Suppressor macrophage (primary cell): ENCODE results near the gene PIWIL4.

Experiments
- DNase-seq, 4 experiments: peaks; one replicate each; pipeline ENCODE4 v3.0.0-alpha.2; 2020 to 2022
- total RNA-seq, 17 experiments: gene quantifications; one replicate each; lab custom pipeline; 2026; ENCODE audit warnings: mixed read lengths in 6 of 17, inconsistent platforms in 3 of 17; lab: John Stamatoyannopoulos, UW

Gene PIWIL4
- total RNA-seq = 2.7 to 13.3 (median 5.1) reads per million in 17 experiments

DNA sequence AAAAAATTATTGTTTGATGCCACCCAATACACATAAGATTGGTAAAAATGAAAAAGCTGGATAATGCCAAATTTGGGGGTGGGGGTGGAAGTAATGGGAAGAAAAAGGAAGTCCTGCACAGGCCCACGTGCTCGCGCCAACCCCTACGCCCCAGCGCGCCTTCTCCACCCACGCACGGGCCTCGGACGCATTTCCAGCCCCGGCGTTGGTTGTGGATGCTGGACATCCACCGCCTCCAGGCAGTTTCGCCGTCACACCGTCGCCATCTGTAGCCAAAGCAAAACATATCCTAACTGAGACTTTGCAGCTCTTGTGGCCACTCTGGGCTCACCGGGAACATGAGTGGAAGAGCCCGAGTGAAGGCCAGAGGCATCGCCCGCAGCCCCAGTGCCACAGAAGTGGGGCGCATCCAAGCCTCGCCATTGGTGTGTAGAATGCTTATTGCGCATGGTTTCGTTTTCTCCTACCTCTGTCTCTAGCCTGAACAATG, at the start of gene PIWIL4:
Gene PIWIL4 (plus strand): TSS at position 188 of the 490 bp plus-strand sequence. CDS start 151 bp downstream, at position 339.
- no peak for DNase-seq

DNA sequence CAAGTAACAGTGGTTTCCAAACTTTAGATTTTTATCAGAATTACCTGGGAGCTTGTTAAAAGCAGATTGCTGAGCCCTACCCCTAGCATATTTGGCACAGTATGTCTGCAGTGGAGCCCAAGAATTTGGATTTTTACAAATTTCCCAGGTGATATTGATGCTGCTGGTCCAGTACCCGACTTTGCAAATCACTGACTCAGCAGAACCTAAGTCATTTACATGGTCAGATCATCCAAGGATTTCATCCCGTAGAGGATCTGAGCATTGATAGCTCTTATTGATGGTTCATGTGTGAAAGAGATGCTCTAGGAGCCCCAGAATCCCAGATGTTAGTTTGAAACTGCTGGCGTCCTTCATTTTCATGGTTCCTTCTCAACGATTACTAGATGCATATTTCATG, 48.9 kb upstream of the PIWIL4 start:
- DNase-seq = no peak

DNA sequence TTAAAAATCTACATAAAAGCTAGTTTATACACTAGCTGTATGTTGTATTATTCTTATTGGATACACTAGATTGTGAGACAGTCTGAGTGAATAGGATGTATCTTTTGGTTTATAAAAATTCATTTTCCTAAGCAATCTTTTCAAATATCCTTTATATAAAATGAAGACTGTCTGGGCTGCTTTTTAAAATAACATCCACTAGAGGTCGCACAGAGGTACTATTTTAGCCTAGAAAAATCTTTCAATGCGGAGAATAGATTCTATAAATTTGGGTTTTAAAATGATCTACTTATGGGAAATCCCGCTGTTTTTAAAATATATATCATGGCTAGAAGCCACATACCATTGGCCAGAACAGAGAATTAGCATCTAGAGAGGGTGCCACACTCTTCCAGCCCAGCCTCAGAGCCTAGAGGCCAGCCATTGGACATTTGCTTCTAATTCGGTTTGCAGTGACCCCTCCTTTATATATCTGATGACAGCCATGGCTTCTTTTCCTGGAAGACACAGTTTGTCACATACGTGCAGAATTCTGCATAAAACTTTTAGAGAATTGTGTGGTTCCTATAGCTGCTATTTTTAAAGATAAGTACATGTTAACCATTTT, 47.6 kb upstream of the PIWIL4 start:
- DNase-seq = peak; percentile 51 to 79 (median 67)

DNA sequence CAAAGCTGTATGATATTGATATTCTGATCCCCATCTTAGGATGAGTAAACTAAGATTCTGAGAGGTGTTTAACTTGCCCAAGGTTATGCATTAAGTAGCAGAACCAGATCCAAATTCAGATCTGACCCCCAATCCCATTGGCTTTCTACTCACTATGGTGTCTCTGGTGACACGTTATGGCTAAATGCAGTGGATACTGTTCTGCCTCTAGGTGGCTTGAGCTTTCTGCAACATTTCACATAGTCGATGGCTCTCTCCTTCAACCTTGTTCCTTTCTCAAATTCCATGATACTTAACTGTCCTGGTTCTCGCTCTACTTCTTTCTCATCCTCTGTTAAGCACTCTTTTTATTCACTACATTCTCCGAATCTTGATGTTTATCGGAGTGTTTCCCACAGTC, 45.5 kb upstream of the PIWIL4 start:
- DNase-seq = peak; percentile 29 to 60 (median 50)

DNA sequence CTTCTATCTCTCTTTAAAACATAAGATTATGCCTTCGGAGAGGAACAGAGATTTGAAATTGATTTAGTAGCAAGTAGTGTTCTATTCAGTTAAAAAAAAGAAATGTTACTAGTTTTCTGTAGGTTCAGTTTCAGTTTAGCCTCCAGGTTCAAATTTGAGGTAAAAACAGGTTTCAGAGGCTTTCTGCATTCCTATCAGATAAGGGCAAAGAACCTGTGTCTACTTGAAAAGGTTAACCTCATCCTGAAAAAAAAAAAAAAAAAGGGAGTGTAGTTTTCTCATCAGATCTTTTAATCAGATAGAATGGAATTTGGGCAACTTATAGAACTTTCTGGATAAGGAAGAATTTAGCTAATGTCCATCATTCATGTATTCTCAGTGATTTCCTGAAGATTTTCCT, 42.8 kb upstream of the PIWIL4 start:
- DNase-seq = no peak

DNA sequence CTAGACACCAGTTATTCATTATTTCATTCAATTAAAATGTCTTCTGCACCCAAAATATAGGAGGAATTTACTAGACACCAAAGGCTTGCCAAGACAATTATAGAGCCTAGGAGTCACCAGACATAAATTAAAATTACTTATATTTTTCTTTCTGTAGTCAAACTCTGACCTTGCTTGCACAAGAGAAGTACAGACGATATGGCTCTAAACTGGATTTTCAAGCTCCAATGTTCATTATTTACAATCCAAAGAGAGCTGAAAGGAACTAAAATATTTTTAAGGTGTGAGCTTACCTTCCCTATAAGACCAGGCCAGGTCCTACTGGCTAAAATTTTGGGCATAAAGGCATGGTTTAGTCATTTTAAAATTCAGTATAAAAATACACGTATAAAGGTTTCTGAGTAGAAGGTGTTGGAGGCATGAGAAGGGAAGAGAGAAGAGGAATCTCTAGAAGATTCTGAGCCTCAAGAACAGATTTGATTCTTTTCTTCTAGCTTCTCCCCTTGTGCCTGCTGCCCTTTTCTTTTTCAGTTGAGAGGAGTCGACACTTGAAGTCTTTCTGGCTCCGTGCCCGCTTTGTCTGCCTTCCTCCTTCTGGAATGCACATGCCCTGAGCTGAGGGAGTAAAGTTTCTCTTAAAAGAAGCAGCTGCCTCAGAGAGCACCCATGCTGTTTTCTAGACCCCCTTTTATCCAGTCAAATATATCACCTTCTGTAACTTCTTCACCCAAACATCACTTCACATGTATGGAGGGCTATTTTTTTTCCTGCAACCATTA, 41.4 kb upstream of the PIWIL4 start:
- peak; percentile 81 to 94 (median 87) for DNase-seq

DNA sequence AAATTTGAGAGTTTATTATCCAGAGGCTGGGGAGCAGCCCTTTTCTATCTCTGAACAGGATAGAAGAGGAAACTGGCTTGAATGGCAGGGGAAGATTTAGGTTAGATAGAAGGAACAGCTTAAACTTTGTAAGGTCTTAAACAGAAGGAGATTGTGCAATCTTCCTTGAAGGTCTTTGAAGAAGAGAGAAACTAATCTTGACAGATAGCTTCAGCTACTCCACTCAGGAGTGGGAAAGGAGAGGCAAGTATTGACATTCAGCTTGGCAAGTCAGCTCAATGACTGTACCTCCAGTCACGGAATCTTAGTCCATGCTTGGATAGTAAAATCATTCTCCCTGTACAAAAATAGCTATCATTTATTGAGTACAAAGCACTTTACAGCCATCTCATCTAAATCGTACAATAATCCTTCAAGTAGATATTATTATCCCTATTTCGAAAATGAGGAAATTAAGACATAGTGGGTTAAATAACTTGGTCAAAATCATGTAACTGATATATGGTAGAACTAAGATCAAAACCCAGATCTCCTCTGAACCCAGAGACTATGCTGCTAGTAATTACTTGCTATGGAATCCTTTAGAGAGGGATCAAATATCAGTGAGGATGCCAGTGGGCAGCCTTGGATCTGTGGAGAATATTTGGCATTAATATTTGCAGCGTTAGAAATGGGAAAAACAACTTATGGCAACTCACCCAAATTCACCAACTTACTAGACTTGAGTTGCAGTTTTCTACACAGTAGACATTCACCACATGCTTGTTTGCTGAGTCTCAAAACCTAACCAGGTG, 40.3 kb upstream of the PIWIL4 start:
- peak in 2 of 4 experiments; percentile 36 to 59 for DNase-seq

DNA sequence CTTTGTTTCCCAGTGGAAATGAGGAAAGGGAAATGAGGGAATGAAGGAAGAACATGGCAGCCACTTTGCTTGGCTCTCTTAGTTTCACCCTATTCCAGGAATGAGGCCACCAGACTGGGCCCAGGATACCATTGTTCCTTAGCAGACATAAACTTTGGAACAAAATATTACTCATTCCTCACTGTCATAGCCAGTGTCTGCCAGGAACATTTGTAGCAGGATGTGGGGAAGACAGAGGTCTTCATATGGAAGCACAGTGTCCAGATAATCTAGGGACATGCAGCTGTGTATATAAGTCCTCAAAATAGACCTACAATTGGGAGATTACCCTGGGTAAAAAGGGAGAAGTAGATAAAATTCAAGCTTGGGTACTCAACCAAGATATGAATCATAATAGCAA, 38.6 kb upstream of the PIWIL4 start:
- no peak for DNase-seq

DNA sequence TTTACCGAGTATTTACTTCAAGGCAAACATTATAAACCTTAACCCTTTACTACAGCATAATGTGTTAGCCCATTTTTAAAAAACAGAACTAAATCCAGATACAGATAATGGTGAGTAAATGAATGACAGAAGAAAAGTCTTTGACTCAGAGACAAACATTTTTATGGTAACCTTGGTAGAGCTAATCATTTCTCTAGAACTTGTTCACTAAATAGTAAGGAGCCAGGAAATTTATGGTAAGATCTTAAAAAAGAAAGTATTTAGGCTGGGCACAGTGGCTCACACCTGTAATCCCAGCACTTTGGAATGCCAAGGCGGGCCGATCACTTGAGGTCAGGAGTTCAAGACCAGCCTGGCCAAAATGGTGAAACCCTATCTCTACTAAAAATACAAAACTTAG, 35.0 kb upstream of the PIWIL4 start:
- no peak for DNase-seq

DNA sequence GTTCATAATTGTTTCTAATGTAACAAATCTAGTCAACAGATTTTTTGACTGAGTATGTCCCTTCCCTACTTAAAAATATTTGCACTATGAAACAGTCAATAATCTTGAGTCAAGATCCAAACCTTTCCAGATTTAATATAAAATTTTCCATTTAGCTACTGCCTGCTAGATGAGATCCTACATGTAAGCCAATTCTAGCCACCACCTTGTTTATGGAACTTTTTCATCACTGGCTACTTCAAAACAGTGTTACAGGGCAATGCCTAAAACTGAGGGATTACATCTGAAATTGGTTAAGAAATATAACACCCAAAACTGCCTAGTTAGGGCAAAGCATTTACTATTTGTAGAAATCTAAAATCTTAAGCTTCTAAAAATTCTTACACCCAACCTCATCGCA, 34.0 kb upstream of the PIWIL4 start:
- no peak for DNase-seq

DNA sequence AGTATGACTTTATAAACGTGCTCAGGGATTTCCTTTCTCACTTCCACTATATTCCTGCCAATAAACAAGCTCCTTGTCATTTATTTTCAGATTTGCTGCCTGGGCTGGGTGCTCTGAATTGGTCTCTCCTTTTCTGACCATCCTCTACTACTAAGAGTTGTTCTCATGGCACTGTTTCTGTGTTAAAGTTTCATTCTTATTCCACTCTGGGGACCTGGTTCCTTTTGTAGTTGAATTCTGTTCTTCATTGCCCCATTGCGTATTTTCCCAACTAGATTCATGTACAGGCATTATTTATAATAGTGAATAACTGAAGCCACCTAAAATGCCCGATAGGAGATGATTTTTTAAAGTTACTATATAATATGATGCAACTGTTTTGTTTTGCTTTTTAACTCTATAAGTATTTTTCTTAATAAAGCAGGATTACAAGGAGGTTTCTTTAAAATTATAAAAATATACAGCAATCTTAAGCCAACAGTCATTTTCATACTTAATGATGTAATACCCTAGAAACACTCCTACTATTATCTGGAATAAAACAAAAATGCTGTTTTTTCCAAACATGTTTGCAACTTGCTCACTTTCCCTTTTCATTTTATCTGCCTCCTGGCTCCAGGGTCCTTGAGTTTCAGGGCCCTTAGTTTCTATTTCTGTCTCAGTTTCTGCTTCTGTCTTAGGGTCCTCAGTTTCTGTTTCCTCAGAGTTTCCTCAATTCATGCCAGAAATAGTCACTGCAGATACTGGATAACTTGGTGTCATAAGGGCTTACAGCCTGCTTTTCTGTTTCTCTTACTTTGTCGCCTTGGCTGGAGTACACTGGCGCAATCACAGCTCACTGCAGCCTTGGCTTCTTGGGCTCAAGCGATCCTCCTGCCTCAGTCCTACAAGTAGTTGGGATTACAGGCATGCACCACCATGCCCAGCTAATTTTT, 33.2 kb upstream of the PIWIL4 start:
- peak; percentile 51 to 72 (median 65) for DNase-seq

DNA sequence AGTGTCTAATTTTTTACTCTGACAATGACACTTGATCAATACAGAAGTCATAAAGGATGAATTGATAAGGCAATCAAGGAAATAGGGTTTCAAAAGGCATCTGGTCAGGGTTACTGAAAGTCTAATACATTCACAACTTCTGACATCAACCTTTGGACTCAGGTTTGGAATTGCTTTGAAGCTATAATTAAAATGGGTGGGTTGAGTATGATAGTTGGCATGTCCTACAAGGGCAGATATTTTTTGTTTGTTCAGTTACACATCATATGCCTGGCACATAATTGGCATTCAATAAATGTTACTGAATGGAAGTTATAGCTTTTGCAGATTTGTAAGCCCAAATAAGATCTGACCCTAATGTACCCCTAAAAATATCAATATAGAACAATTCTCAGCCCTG, 30.8 kb upstream of the PIWIL4 start:
- no peak for DNase-seq

DNA sequence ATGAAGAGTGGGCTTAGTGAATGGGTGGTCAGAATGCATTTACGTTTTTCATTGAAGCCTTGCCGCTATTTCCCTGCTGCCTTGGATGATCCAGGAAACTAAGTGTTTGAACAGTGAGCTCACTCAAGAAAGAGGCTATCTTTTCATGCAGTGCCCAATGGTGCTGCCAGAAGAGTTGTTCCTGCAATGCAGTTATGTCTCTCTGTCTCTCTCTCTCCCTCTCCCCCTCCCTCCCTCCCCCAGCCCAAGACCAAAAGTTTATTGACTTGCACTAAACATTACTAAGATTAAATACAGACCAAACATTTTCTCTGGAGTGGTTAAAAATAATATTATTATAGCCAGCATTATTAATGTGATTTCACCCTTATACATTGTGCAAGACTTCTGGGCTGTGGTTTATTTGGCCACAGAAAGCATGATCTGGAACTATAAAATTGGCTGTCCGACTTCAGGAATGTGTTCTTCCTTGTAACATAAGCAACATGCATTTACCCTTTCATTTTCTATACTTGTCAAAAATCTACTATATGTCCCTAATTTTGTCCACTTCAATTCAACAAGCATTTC, 30.1 kb upstream of the PIWIL4 start:
- peak in 3 of 4 experiments; percentile 25 to 47 (median 35) for DNase-seq

DNA sequence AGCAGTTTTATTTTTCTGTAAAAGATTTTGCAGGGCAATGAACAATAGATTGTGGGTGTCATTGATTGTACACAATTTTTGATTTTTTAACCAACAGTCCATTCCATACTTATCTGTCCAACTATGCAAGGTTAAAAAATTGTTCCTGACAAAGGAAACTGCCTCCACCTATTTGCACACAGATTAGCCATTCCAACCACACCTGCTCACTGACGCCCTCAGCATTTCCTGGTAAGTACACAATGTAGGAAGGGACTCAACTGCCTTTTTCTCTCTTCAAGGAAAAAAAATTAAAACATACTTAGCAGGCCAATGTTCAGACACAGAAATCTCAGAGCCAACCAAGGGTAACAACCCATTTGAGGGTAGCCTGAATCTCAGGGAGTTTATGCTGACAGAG, 27.7 kb upstream of the PIWIL4 start:
- no peak for DNase-seq

DNA sequence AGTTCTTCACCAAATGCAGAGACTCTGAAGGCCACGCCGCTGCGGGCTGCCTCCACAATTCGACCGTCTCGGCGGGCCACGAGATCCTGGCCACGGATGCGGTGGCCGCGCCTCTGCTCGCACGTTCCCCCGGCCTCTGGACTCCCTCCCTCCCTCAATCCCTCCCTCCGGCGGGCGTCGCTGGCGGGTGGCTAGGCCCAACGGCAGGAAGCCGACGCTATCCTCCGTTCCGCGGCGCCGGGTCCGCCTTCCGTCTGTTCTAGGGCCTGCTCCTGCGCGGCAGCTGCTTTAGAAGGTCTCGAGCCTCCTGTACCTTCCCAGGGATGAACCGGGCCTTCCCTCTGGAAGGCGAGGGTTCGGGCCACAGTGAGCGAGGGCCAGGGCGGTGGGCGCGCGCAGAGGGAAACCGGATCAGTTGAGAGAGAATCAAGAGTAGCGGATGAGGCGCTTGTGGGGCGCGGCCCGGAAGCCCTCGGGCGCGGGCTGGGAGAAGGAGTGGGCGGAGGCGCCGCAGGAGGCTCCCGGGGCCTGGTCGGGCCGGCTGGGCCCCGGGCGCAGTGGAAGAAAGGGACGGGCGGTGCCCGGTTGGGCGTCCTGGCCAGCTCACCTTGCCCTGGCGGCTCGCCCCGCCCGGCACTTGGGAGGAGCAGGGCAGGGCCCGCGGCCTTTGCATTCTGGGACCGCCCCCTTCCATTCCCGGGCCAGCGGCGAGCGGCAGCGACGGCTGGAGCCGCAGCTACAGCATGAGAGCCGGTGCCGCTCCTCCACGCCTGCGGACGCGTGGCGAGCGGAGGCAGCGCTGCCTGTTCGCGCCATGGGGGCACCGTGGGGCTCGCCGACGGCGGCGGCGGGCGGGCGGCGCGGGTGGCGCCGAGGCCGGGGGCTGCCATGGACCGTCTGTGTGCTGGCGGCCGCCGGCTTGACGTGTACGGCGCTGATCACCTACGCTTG, 23.2 kb upstream of the PIWIL4 start, which contains the start of gene FUT4:
Gene FUT4 (plus strand): TSS at position 227 of the 951 bp plus-strand sequence. CDS start 213 bp downstream, at position 440.
- peak; percentile 86 to 95 (median 92) for DNase-seq

DNA sequence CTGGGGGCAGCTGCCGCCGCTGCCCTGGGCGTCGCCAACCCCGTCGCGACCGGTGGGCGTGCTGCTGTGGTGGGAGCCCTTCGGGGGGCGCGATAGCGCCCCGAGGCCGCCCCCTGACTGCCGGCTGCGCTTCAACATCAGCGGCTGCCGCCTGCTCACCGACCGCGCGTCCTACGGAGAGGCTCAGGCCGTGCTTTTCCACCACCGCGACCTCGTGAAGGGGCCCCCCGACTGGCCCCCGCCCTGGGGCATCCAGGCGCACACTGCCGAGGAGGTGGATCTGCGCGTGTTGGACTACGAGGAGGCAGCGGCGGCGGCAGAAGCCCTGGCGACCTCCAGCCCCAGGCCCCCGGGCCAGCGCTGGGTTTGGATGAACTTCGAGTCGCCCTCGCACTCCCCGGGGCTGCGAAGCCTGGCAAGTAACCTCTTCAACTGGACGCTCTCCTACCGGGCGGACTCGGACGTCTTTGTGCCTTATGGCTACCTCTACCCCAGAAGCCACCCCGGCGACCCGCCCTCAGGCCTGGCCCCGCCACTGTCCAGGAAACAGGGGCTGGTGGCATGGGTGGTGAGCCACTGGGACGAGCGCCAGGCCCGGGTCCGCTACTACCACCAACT, 22.4 kb upstream of the PIWIL4 start:
- peak in 3 of 4 experiments; percentile 28 to 57 (median 34) for DNase-seq

DNA sequence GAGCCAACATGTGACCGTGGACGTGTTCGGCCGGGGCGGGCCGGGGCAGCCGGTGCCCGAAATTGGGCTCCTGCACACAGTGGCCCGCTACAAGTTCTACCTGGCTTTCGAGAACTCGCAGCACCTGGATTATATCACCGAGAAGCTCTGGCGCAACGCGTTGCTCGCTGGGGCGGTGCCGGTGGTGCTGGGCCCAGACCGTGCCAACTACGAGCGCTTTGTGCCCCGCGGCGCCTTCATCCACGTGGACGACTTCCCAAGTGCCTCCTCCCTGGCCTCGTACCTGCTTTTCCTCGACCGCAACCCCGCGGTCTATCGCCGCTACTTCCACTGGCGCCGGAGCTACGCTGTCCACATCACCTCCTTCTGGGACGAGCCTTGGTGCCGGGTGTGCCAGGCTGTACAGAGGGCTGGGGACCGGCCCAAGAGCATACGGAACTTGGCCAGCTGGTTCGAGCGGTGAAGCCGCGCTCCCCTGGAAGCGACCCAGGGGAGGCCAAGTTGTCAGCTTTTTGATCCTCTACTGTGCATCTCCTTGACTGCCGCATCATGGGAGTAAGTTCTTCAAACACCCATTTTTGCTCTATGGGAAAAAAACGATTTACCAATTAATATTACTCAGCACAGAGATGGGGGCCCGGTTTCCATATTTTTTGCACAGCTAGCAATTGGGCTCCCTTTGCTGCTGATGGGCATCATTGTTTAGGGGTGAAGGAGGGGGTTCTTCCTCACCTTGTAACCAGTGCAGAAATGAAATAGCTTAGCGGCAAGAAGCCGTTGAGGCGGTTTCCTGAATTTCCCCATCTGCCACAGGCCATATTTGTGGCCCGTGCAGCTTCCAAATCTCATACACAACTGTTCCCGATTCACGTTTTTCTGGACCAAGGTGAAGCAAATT, 21.7 kb upstream of the PIWIL4 start:
- peak; percentile 24 to 52 (median 40) for DNase-seq

DNA sequence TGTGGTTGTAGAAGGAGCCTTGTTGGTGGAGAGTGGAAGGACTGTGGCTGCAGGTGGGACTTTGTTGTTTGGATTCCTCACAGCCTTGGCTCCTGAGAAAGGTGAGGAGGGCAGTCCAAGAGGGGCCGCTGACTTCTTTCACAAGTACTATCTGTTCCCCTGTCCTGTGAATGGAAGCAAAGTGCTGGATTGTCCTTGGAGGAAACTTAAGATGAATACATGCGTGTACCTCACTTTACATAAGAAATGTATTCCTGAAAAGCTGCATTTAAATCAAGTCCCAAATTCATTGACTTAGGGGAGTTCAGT, 21.1 kb upstream of the PIWIL4 start:
- DNase-seq = no peak

DNA sequence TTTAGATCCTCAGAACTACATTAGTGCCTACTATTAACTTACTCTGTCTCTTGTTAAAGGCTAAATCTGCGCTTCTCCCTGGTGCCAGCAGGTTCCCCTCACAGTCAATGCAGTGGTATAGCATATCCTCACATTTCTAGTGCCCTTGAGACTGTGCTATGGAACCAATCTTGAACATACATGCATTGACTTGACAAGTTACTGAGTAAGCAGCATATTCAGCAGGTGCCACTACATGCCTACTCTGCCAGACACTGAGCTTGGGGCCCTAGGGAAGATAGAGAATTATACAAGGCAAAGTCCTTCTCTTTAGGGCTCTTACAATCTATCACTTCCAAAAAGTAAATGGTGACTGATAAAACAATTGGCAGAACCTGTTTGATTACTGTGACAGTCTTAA, 20.3 kb upstream of the PIWIL4 start:
- DNase-seq = peak in 2 of 4 experiments; percentile 26 to 29
